Liver (tissue), 3 donors: ENCODE results near the gene AIG1.

Source experiments
- HNF4G ChIP-seq: IDR thresholded peaks from 2 replicates; pipeline ENCODE4 v1.6.1; 2016; ENCODE audit warnings: antibody characterized with exemption
- SP1 ChIP-seq: IDR thresholded peaks from 2 replicates; pipeline ENCODE4 v1.6.1; 2018; ENCODE audit warnings: antibody characterized with exemption, mild to moderate bottlenecking
- YY1 ChIP-seq: IDR thresholded peaks from 2 replicates; pipeline ENCODE4 v1.6.1; 2016; ENCODE audit warnings: antibody characterized with exemption, mild to moderate bottlenecking
- TF ChIP-seq, protein P1 (sequence below): fragments of 150-350 bp; IDR thresholded peaks from 2 replicates; pipeline ENCODE4 v1.5.1; 2017; ENCODE audit warnings: improper control_type of control experiment, low read depth, low read length; ENCODE audit not compliant: missing input control
- TF ChIP-seq, protein P2 (sequence below): IDR thresholded peaks from 2 replicates; pipeline ENCODE4 v1.6.1; 2016; ENCODE audit warnings: antibody characterized with exemption, mild to moderate bottlenecking
- donor health status: healthy.
- donor health status: healthy.

DNA sequence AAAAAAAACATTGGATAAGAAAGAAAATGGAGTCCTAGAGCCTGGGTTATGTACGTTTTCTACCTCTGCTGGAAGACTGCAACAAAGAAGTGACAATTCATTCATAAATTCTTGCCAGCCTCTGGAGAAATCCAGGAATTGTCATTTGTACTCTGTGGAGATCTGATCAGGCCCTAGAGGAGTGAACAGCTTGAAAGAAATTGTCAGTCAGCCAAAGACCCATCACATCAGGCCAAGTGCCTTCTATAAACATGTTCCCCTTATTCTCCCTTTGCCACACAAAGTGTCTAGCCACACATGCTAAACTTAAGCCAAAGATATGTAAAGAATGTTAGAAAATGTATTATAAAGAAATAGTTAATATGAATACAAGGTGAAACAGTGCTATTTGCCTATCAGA, 237.4 kb downstream of the AIG1 start:
- TF ChIP-seq, protein P1, sequence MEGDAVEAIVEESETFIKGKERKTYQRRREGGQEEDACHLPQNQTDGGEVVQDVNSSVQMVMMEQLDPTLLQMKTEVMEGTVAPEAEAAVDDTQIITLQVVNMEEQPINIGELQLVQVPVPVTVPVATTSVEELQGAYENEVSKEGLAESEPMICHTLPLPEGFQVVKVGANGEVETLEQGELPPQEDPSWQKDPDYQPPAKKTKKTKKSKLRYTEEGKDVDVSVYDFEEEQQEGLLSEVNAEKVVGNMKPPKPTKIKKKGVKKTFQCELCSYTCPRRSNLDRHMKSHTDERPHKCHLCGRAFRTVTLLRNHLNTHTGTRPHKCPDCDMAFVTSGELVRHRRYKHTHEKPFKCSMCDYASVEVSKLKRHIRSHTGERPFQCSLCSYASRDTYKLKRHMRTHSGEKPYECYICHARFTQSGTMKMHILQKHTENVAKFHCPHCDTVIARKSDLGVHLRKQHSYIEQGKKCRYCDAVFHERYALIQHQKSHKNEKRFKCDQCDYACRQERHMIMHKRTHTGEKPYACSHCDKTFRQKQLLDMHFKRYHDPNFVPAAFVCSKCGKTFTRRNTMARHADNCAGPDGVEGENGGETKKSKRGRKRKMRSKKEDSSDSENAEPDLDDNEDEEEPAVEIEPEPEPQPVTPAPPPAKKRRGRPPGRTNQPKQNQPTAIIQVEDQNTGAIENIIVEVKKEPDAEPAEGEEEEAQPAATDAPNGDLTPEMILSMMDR: no peak
- TF ChIP-seq YY1 (no peak), SP1 (no peak), HNF4G (no peak)
- TF ChIP-seq, protein P2, sequence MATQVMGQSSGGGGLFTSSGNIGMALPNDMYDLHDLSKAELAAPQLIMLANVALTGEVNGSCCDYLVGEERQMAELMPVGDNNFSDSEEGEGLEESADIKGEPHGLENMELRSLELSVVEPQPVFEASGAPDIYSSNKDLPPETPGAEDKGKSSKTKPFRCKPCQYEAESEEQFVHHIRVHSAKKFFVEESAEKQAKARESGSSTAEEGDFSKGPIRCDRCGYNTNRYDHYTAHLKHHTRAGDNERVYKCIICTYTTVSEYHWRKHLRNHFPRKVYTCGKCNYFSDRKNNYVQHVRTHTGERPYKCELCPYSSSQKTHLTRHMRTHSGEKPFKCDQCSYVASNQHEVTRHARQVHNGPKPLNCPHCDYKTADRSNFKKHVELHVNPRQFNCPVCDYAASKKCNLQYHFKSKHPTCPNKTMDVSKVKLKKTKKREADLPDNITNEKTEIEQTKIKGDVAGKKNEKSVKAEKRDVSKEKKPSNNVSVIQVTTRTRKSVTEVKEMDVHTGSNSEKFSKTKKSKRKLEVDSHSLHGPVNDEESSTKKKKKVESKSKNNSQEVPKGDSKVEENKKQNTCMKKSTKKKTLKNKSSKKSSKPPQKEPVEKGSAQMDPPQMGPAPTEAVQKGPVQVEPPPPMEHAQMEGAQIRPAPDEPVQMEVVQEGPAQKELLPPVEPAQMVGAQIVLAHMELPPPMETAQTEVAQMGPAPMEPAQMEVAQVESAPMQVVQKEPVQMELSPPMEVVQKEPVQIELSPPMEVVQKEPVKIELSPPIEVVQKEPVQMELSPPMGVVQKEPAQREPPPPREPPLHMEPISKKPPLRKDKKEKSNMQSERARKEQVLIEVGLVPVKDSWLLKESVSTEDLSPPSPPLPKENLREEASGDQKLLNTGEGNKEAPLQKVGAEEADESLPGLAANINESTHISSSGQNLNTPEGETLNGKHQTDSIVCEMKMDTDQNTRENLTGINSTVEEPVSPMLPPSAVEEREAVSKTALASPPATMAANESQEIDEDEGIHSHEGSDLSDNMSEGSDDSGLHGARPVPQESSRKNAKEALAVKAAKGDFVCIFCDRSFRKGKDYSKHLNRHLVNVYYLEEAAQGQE: no peak
